CD4-positive, alpha-beta T cell (primary cell): ENCODE measurements around the gene PTBP2. TPM values are rescaled to one million over a fixed set of nuclear protein-coding genes. Genes with fewer than 3 reads are reported as not detected.

Experiments
- ATAC-seq: fragments of 200-7000 bp; cut with Tn5 transposase; one replicate; pipeline ENCODE4 v1.10.0; 2022; ENCODE audit warnings: mild to moderate bottlenecking; ENCODE audit not compliant: poor library complexity
- CTCF ChIA-PET: fragments of 350-600 bp; sonication (Branson Sonifier 250); formaldehyde crosslinking; loops from one replicate; lab custom pipeline; 2021; ENCODE audit warnings: antibody characterized with exemption, inconsistent platforms; lab: Charles Lee
- POLR2A ChIA-PET: fragments of 350-600 bp; sonication (Branson Sonifier 250); formaldehyde crosslinking; loops from one replicate; lab custom pipeline; 2021; ENCODE audit warnings: antibody characterized with exemption, inconsistent platforms; lab: Charles Lee
- DNase-seq, 14 experiments: peaks; one replicate each; pipeline ENCODE4 v3.0.0-alpha.2; 2013 to 2020; ENCODE audit warnings: mixed read lengths in 2 of 14
- H3K27ac ChIP-seq, 2 donors: one replicate each; pipeline versions ENCODE4 v1.5.1 to v1.7.0; 2013; ENCODE audit warnings: low read length in 2 of 2, low read depth in 1 of 2, mild to moderate bottlenecking in 1 of 2
- H3K27me3 ChIP-seq, 2 experiments: 1 replicate in 1 of 2; 2 replicates in 1 of 2; pipeline versions ENCODE4 v1.6.1 to v1.7.0; 2013; ENCODE audit warnings: low read length in 2 of 2, control low read depth in 1 of 2, mild to moderate bottlenecking in 1 of 2, moderate library complexity in 1 of 2; ENCODE audit not compliant: insufficient read depth in 2 of 2, control insufficient read depth in 1 of 2
- H3K36me3 ChIP-seq: one replicate; pipeline ENCODE4 v1.6.1; 2013; ENCODE audit warnings: low read length, control low read depth; ENCODE audit not compliant: insufficient read depth
- H3K4me1 ChIP-seq: one replicate; pipeline ENCODE4 v1.6.1; 2013; ENCODE audit warnings: low read length, control low read depth; ENCODE audit not compliant: insufficient read depth
- H3K4me3 ChIP-seq: one replicate; pipeline ENCODE4 v1.5.1; 2013; ENCODE audit warnings: mild to moderate bottlenecking, low read length, moderate library complexity
- H3K9me3 ChIP-seq, 2 experiments: 1 replicate in 1 of 2; 2 replicates in 1 of 2; pipeline versions ENCODE4 v1.6.1 to v1.7.0; 2013; ENCODE audit warnings: low read length in 2 of 2, mild to moderate bottlenecking in 2 of 2, control low read depth in 1 of 2, moderate library complexity in 1 of 2; ENCODE audit not compliant: control insufficient read depth in 1 of 2, insufficient read depth in 1 of 2
- H3K27ac Mint-ChIP-seq: one replicate; pipeline ENCODE4 v1.8.0; 2020; ENCODE audit warnings: mixed read lengths
- H3K27me3 Mint-ChIP-seq: one replicate; pipeline ENCODE4 v1.8.0; 2021; ENCODE audit warnings: mixed read lengths
- H3K36me3 Mint-ChIP-seq: one replicate; pipeline ENCODE4 v1.8.0; 2021; ENCODE audit warnings: low read depth, mixed read lengths
- H3K4me1 Mint-ChIP-seq: one replicate; pipeline ENCODE4 v1.8.0; 2021; ENCODE audit warnings: low read depth, mixed read lengths
- H3K4me3 Mint-ChIP-seq: one replicate; pipeline ENCODE4 v1.8.0; 2020; ENCODE audit warnings: mild to moderate bottlenecking, mixed read lengths
- H3K9me3 Mint-ChIP-seq: one replicate; pipeline ENCODE4 v1.8.0; 2020; ENCODE audit warnings: mixed read lengths
- CTCF ChIP-seq: fragments of 200-600 bp; IDR thresholded peaks from one replicate; pipeline ENCODE4 v1.8.0; 2022; ENCODE audit warnings: antibody characterized with exemption, mild to moderate bottlenecking
- intact Hi-C, 2 experiments: fragments of 100-400 bp; cut with DNase I in 1 of 2; cut with micrococcal nuclease in 1 of 2; formaldehyde crosslinking; loops; one replicate each; pipeline versions ENCODE4 v1.15.1 to v1.9.0; 2023 to 2025; cut with DNase I, micrococcal nuclease
- total RNA-seq, 174 experiments: library from RNA in 2 of 174; stranded (reverse) in 2 of 174; gene quantifications; one replicate each; pipeline ENCODE4 v1.2.3 and lab custom pipeline; 2021 to 2026

PTBP2 gene
- total RNA-seq, 2 experiments from 2014 or later = 32.6 to 34.3 TPM

GRCh38 chr1:96730574-96731298 is 9.2 kb downstream of the PTBP2 start:
- ATAC-seq (no peak), DNase-seq (no peak)
- Histone ChIP-seq H3K9me3 (no peaks in the 10 kb centered on the region), H3K27me3 (no peaks in the 10 kb centered on the region), H3K4me1 (peaks cover 15% of the 10 kb centered on the region), H3K36me3 (peaks cover 13% of the 10 kb centered on the region), H3K4me3 (no peak overlapping the region), H3K27ac (no peak overlapping the region)
- H3K27me3 Mint-ChIP-seq = no peaks in the 10 kb centered on the region
- intact Hi-C loops = no loop called here
- no peak overlapping the region for H3K27ac Mint-ChIP-seq
- ChIA-PET POLR2A (interaction anchor here (1.7 kb wide), 1 partner anchor 9 kb away, joined by 3 read pairs; the partner anchor contains the start of gene PTBP2), CTCF (no interaction called here)
- H3K9me3 Mint-ChIP-seq = no peaks in the 10 kb centered on the region
- H3K4me3 Mint-ChIP-seq = peak overlapping the region; percentile 3
- H3K36me3 Mint-ChIP-seq = peaks cover 78% of the 10 kb centered on the region
- peaks cover 69% of the 10 kb centered on the region for H3K4me1 Mint-ChIP-seq
- TF ChIP-seq CTCF = no peak

GRCh38 chr1:96741335-96741734 is 19.8 kb downstream of the PTBP2 start:
- no peak for ATAC-seq
- peaks cover 76% of the 10 kb centered on the region for H3K36me3 Mint-ChIP-seq
- H3K4me3 ChIP-seq = no peak overlapping the region
- CTCF ChIA-PET = no interaction called here
- POLR2A ChIA-PET = no interaction called here
- H3K27ac ChIP-seq = no peak overlapping the region
- peaks cover 8% of the 10 kb centered on the region for H3K36me3 ChIP-seq
- peaks cover 71% of the 10 kb centered on the region for H3K4me1 Mint-ChIP-seq
- H3K27me3 Mint-ChIP-seq = no peaks in the 10 kb centered on the region
- no peaks in the 10 kb centered on the region for H3K27me3 ChIP-seq
- no peak for DNase-seq
- H3K27ac Mint-ChIP-seq = no peak overlapping the region
- intact Hi-C loops = no loop called here
- no peaks in the 10 kb centered on the region for H3K9me3 ChIP-seq
- H3K4me1 ChIP-seq = peaks cover 3% of the 10 kb centered on the region
- no peak overlapping the region for H3K4me3 Mint-ChIP-seq
- no peak for TF ChIP-seq CTCF
- no peaks in the 10 kb centered on the region for H3K9me3 Mint-ChIP-seq

- peaks cover 70% of the 10 kb centered on the region for H3K4me1 Mint-ChIP-seq
- no peaks in the 10 kb centered on the region for H3K27me3 Mint-ChIP-seq
- peaks cover 5% of the 10 kb centered on the region for H3K36me3 ChIP-seq
- H3K27me3 ChIP-seq = no peaks in the 10 kb centered on the region
- no peaks in the 10 kb centered on the region for H3K9me3 ChIP-seq
- H3K9me3 Mint-ChIP-seq = no peaks in the 10 kb centered on the region
- H3K27ac Mint-ChIP-seq = no peak overlapping the region
- POLR2A ChIA-PET = interaction anchor here (0.9 kb wide), 1 partner anchor 47 kb away, joined by 3 read pairs; no protein-coding TSS in a partner anchor
- no peak for DNase-seq
- no peak overlapping the region for H3K27ac ChIP-seq
- H3K4me1 ChIP-seq = peaks cover 3% of the 10 kb centered on the region
- no peak overlapping the region for H3K4me3 ChIP-seq
- H3K4me3 Mint-ChIP-seq = no peak overlapping the region
- intact Hi-C loops = no loop called here
- no peak for TF ChIP-seq CTCF
- CTCF ChIA-PET = no interaction called here
- H3K36me3 Mint-ChIP-seq = peaks cover 69% of the 10 kb centered on the region
- ATAC-seq = no peak
Measured at GRCh38 chr1:96746440-96747420, 25.1 kb downstream of the PTBP2 start.
